A549 (cell line): ENCODE results near the gene DYNC1H1.

ENCODE experiments used
- CEBPB ChIP-seq, 2 experiments: fragments of >200 bp in 1 of 2; sonication (Bioruptor Twin) in 1 of 2; formaldehyde crosslinking in 1 of 2; IDR thresholded peaks; 2 replicates each; pipeline ENCODE4 v1.6.1; 2012 to 2016
- EP300 ChIP-seq, 2 experiments: fragments of >200 bp; sonication (Bioruptor Twin); formaldehyde crosslinking; IDR thresholded peaks; 2 replicates in 1 of 2; 3 replicates in 1 of 2; pipeline ENCODE4 v1.6.1; 2016 to 2017
- JUNB ChIP-seq: fragments of >200 bp; sonication (Bioruptor Twin); formaldehyde crosslinking; IDR thresholded peaks from 2 replicates; pipeline ENCODE4 v1.6.1; 2016
- KDM5A ChIP-seq: fragments of 200-600 bp; sonication (generic); IDR thresholded peaks from 2 replicates; pipeline ENCODE4 v1.6.1; 2016; ENCODE audit warnings: antibody characterized with exemption, mild to moderate bottlenecking
- NFE2L2 ChIP-seq: fragments of 150-350 bp; conservative IDR thresholded peaks from 2 replicates; pipeline ENCODE4 v1.6.1; 2014; ENCODE audit warnings: low read length
- POLR2A ChIP-seq: IDR thresholded peaks from 2 replicates; pipeline ENCODE4 v1.6.1; 2012; ENCODE audit warnings: mild to moderate bottlenecking, low read length
- SREBF2 ChIP-seq: fragments of 450-650 bp; IDR thresholded peaks from 2 replicates; pipeline ENCODE4 v1.6.1; 2014; ENCODE audit warnings: mild to moderate bottlenecking, moderate library complexity
- TF ChIP-seq, protein P1 (sequence below): fragments of >200 bp; sonication (Bioruptor Twin); formaldehyde crosslinking; IDR thresholded peaks from 3 replicates; pipeline ENCODE4 v1.5.1; 2016
- TF ChIP-seq, protein P2 (sequence below): IDR thresholded peaks from 2 replicates; pipeline ENCODE4 v1.6.1; 2012
- TF ChIP-seq, protein P3 (sequence below): fragments of 250-450 bp; sonication (Bioruptor Pico); IDR thresholded peaks from 2 replicates; pipeline ENCODE4 v1.5.0; 2021; ENCODE audit warnings: mild to moderate bottlenecking, moderate library complexity, borderline replicate concordance

- TF ChIP-seq, protein P1, sequence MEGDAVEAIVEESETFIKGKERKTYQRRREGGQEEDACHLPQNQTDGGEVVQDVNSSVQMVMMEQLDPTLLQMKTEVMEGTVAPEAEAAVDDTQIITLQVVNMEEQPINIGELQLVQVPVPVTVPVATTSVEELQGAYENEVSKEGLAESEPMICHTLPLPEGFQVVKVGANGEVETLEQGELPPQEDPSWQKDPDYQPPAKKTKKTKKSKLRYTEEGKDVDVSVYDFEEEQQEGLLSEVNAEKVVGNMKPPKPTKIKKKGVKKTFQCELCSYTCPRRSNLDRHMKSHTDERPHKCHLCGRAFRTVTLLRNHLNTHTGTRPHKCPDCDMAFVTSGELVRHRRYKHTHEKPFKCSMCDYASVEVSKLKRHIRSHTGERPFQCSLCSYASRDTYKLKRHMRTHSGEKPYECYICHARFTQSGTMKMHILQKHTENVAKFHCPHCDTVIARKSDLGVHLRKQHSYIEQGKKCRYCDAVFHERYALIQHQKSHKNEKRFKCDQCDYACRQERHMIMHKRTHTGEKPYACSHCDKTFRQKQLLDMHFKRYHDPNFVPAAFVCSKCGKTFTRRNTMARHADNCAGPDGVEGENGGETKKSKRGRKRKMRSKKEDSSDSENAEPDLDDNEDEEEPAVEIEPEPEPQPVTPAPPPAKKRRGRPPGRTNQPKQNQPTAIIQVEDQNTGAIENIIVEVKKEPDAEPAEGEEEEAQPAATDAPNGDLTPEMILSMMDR, result no peak
- no peak for TF ChIP-seq POLR2A
- TF ChIP-seq EP300 (IDR thresholded peaks at IDR 0.05), result no peak
- no peak for TF ChIP-seq NFE2L2
- no peak for TF ChIP-seq CEBPB (IDR thresholded peaks at IDR 0.05)
- no peak for TF ChIP-seq KDM5A
- no peak for TF ChIP-seq SREBF2
- TF ChIP-seq, protein P2, sequence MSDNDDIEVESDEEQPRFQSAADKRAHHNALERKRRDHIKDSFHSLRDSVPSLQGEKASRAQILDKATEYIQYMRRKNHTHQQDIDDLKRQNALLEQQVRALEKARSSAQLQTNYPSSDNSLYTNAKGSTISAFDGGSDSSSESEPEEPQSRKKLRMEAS, result no peak
- TF ChIP-seq JUNB, result no peak
- TF ChIP-seq, protein P3, sequence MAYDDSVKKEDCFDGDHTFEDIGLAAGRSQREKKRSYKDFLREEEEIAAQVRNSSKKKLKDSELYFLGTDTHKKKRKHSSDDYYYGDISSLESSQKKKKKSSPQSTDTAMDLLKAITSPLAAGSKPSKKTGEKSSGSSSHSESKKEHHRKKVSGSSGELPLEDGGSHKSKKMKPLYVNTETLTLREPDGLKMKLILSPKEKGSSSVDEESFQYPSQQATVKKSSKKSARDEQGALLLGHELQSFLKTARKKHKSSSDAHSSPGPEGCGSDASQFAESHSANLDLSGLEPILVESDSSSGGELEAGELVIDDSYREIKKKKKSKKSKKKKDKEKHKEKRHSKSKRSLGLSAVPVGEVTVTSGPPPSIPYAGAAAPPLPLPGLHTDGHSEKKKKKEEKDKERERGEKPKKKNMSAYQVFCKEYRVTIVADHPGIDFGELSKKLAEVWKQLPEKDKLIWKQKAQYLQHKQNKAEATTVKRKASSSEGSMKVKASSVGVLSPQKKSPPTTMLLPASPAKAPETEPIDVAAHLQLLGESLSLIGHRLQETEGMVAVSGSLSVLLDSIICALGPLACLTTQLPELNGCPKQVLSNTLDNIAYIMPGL (CRISPR knock-in tag), result no peak
Measured at GRCh38 chr14:102035914-102036313, 71.5 kb downstream of the DYNC1H1 start.
